ENCODE data around the gene RAB13.
A peak's percentile ranks its signal among the peaks of the same experiment; 100 is the strongest.

RAB13 gene

DNA sequence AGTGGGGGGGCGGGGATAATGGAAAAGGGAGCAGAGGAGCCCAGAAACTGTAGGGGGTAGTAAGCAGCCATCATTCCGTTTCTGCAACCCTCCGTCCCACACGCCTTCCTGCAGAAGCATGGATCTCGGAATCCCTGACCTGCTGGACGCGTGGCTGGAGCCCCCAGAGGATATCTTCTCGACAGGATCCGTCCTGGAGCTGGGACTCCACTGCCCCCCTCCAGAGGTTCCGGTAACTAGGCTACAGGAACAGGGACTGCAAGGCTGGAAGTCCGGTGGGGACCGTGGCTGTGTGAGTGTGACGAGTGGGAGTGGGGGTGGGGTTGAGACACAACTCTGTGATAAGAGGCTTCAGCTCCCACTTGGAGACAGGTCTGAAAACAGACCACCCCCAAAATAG lies 17.7 kb downstream of the RAB13 start:
- Mint-ChIP-seq H3K27me3 (ENCODE audit: low read depth) (no peaks in the 10 kb centered on the region), H3K27ac (peak overlapping the region; percentile 88), H3K36me3 (ENCODE audit: low read depth) (peaks cover 19% of the 10 kb centered on the region), H3K4me1 (ENCODE audit: low read depth) (peaks cover 52% of the 10 kb centered on the region), H3K4me3 (peak overlapping the region; percentile 90), H3K9me3 (no peaks in the 10 kb centered on the region)
- no peak for DNase-seq (ENCODE audit: low spot score)

DNA sequence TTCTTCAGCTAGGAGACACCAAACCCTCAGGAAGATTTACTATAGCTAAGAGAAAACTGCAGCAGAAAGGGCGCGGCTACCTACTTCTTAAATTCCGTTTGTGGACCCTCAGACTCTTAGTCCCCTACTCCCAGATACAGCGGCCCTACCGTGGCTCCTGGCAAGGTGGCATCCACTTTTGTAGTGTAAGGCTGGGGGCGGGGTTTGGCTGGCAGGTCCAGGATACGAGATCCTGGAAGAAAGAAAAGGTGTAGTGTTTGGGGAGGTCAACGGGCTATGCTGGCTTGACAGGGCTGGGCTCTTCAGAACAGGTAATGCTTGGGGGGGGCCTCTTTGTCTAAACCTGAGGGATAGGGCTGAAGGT lies 18.2 kb downstream of the RAB13 start:
- H3K9me3 Mint-ChIP-seq: no peaks in the 10 kb centered on the region
- peak overlapping the region; percentile 88 for H3K27ac Mint-ChIP-seq
- H3K36me3 Mint-ChIP-seq (ENCODE audit: low read depth): peaks cover 18% of the 10 kb centered on the region
- no peak for DNase-seq (ENCODE audit: low spot score)
- H3K4me3 Mint-ChIP-seq: peak overlapping the region; percentile 90
- H3K4me1 Mint-ChIP-seq (ENCODE audit: low read depth): peaks cover 52% of the 10 kb centered on the region
- no peaks in the 10 kb centered on the region for H3K27me3 Mint-ChIP-seq (ENCODE audit: low read depth)

DNA sequence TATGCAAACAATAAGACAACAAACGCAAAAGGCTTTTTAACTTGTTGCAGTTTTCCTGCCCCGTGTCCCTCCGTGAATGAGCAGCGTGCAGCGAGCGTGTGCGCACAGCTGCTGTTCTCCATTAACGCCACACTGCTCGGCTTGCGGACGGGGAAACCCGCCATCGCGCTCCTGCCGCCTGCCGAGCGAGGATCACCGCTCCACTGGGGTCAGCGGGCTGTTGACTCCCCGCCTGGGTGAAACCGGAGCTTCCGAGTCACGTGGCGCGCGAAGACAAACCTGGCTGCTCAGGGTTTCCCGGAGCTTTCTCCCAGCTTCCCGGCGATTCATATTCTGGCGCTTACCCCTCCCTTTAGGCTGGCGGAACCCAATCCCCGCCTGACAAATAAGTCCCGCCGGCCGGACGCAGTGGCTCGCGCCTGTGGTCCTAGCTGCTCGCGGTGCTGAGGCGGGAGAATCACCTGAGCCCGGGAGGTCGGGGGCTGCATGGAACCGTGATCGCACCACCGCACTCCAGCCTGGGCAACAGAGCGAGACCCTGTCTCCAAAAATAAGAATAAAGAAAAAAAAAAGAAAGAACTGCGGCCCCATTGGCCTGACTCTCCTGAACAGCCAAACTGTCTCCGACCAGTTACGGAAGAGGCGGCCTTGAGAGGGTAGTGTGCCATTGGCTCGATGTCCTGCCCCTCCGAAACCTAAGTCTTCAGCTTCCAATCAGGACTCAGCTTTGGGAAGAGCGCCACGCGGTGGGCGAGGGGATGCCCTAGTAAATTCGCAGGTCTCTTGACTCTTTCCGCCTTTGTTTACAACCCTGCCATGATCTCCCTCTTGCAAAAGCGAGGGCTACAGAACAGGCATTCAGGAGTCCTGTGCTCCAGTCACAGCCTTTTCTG lies 18.8 kb downstream of the RAB13 start, which contains the start of gene CREB3L4:
CREB3L4 (plus strand) TSS at position 796 of the 893 bp plus-strand sequence. CDS start 624 bp downstream, outside the sequence.
- peak within 1 kb of the TSS; percentile 90 for H3K4me3 Mint-ChIP-seq
- peak; percentile 87 for DNase-seq (ENCODE audit: low spot score)
- peaks cover 51% of the 10 kb centered on the region for H3K4me1 Mint-ChIP-seq (ENCODE audit: low read depth)
- H3K27me3 Mint-ChIP-seq (ENCODE audit: low read depth): no peaks in the 10 kb centered on the region
- peaks cover 15% of the 10 kb centered on the region for H3K36me3 Mint-ChIP-seq (ENCODE audit: low read depth)
- no peaks in the 10 kb centered on the region for H3K9me3 Mint-ChIP-seq
- H3K27ac Mint-ChIP-seq: peak within 1 kb of the TSS; percentile 88

DNA sequence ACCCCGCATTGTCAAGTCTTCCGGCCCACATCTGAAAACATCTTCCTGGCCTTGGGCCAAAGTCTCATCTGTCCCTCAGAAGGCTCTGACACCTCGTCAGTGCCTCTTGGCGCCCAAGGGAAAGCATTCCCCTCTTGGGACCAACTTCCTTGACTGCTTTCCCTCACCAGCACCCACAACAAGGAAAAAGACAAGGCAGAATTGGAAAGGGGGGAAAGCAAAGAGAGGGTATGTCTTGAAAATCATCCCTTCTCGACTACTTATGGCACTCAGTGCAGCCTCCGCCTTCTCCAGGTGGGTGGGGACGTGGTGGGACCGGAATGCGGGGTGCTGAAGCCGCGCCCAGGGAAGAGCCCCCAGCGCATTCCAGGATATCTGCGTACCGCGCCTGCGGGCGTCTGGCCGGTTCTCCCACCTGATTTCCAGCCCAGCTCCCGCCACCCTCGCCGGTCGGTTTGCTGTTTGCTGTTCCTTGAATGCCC lies 22.2 kb downstream of the RAB13 start:
- H3K4me3 Mint-ChIP-seq: peak overlapping the region; percentile 83
- H3K36me3 Mint-ChIP-seq (ENCODE audit: low read depth): peaks cover 17% of the 10 kb centered on the region
- no peaks in the 10 kb centered on the region for H3K27me3 Mint-ChIP-seq (ENCODE audit: low read depth)
- no peaks in the 10 kb centered on the region for H3K9me3 Mint-ChIP-seq
- peak overlapping the region; percentile 87 for H3K27ac Mint-ChIP-seq
- peaks cover 48% of the 10 kb centered on the region for H3K4me1 Mint-ChIP-seq (ENCODE audit: low read depth)
- DNase-seq (ENCODE audit: low spot score): no peak

DNA sequence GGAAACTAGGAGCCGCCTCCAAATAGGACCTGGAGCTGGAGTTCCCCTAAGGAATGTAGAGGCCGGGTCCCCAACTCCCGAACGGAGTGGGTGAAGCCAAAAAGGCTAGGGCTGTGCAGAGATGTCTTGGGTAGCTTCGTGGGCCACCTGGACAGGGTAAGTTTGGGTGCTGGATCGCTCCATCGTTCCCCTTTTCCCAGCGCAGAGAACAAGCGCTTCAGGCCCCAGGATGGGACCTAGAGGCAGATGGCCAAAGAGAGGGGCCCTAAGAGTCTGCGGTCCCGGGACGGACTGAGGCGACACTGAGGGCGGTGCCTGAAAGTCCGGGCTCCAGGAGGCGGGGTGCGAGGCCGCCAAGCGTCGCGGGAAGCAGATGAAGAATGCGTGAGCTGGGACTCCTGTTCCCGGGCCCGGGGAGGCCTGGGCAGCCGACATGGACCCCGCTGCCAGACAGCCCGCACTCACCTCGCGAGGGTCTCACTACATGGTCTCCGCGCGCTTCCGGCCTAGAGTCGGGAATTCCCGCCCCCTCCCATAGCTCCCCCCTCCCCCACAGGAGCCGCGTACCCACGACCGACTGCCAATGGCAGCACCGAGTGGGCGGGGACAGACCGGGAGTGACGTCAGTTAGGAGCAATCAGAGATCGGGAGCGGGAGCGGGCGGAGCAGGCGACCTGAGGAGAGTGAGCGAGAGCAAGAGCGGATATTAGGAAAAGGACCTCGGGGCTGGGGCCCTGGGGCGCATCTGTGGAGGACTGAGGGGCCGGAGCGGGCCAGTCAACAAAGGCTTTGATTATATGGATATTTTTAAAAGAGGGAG lies 22.9 kb downstream of the RAB13 start, which contains the start of gene SLC39A1:
SLC39A1 (minus strand) TSS at position 508 of the 820 bp plus-strand sequence. CDS start 822 bp downstream, outside the sequence.
- Mint-ChIP-seq H3K4me3 (peak within 1 kb of the TSS; percentile 83), H3K27ac (peak within 1 kb of the TSS; percentile 87), H3K27me3 (ENCODE audit: low read depth) (no peaks in the 10 kb centered on the region), H3K4me1 (ENCODE audit: low read depth) (peaks cover 47% of the 10 kb centered on the region), H3K36me3 (ENCODE audit: low read depth) (peaks cover 19% of the 10 kb centered on the region), H3K9me3 (no peaks in the 10 kb centered on the region)
- peak; percentile 94 for DNase-seq (ENCODE audit: low spot score)

DNA sequence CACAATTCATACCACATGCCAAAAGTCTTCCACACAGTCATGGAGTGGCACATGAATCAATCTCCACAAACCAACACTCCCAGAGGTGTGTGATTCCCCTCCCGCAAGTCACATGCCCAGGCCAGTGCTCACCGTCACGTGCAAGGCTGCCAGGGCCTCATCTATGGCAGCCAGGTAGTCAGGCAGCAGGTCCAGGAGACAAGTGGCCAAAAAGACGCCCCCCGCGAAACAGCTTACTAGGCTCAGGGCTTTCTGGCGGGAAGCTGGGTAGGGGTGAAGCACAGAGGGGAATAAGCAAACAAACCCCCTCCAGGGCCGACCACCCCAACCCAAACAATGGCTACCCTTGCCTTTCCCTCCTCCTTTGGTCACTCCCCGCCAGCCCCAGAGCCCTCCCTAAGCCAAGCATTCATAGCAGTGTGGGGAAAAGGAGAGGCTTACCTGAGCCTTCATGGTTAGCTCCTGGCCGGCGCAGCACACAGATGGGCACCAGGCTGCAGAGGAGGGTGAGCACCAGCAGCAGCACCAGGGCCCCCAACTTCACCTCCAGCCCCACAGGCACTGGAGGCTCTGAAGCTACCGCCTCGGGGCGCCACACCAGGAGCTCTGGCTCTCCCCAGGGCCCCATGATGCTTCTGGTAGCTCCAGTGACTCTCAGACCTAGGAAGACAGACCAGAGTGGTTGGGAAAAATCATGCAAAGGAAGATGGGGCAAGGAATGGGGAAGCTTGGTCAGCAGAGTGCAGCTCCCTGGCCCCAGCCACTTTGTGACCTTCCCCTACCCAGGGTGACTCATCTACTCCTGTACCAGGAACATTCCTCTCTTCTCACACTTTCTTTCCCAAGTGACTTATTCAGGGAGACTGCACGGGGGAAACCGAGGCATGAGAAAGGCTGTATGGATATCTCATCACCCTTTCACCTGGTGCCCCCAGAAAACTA lies 23.8 kb downstream of the RAB13 start:
- peaks cover 19% of the 10 kb centered on the region for H3K36me3 Mint-ChIP-seq (ENCODE audit: low read depth)
- no peaks in the 10 kb centered on the region for H3K27me3 Mint-ChIP-seq (ENCODE audit: low read depth)
- peak overlapping the region; percentile 27 for H3K27ac Mint-ChIP-seq
- H3K9me3 Mint-ChIP-seq: no peaks in the 10 kb centered on the region
- H3K4me1 Mint-ChIP-seq (ENCODE audit: low read depth): peaks cover 42% of the 10 kb centered on the region
- no peak for DNase-seq (ENCODE audit: low spot score)
- peak overlapping the region; percentile 83 for H3K4me3 Mint-ChIP-seq

DNA sequence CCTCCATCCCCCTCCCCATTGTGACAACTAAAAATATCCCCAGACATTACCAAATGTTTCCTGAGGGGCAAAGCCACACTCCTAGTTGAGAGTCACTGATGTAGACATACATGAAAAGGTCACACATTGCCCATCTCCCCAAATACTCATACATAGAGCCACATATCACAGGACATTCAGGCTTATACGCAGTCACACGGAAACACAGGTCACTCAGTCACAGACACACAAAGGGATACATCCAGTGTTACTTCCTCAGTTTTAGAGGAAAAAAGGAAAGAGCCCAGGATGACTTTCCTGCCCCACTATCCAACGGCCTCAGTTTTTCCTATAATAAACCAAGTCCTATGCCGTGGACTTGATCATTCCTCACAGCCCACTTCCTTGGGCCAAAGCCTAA lies 24.7 kb downstream of the RAB13 start:
- peak overlapping the region; percentile 83 for H3K4me3 Mint-ChIP-seq
- H3K27me3 Mint-ChIP-seq (ENCODE audit: low read depth): no peaks in the 10 kb centered on the region
- no peak for DNase-seq (ENCODE audit: low spot score)
- peak overlapping the region; percentile 11 for H3K27ac Mint-ChIP-seq
- peaks cover 20% of the 10 kb centered on the region for H3K36me3 Mint-ChIP-seq (ENCODE audit: low read depth)
- peaks cover 44% of the 10 kb centered on the region for H3K4me1 Mint-ChIP-seq (ENCODE audit: low read depth)
- no peaks in the 10 kb centered on the region for H3K9me3 Mint-ChIP-seq

DNA sequence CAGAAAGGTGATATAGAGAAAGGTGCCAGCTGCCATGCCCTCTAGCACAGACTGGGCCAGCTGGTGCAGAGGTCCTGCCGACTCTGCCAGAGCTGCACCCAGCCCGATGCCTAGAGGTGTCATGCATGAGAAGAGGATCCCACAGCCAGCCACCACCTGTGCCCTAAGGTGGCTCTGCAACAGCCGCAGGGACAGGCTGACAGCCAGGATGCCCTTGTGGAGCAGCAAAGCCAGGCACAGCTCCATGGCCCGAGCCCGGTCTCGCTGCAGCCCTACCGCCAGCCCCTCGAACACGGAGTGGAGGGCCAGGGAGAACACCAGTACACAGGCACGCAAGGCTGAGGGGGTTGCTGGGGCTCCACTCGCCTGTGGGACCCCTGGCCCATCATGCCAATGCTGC lies 25.9 kb downstream of the RAB13 start:
- Mint-ChIP-seq H3K4me1 (ENCODE audit: low read depth) (peaks cover 45% of the 10 kb centered on the region), H3K36me3 (ENCODE audit: low read depth) (peaks cover 18% of the 10 kb centered on the region), H3K27ac (peak overlapping the region; percentile 59), H3K27me3 (ENCODE audit: low read depth) (no peaks in the 10 kb centered on the region), H3K4me3 (no peak overlapping the region), H3K9me3 (no peaks in the 10 kb centered on the region)
- DNase-seq (ENCODE audit: low spot score): no peak

DNA sequence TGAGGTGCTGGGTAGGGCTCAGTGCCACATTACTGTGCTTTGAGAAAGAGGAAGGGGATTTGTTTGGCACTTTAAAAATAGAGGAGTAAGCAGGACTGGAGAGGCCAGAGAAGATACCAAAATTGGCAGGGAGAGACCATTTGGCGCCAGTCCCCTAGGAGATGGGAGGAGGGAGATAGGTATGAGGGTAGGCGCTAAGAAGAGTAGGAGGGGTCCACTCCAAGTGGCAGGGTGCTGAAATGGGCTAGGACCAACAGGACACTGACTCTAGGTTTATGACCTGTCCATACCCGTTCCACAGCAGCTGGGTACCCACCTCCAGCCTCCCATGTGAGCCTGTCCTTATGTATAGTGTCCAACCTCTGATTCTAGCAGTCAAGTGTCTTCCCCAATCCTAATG lies 26.7 kb downstream of the RAB13 start:
- Mint-ChIP-seq H3K27ac (no peak overlapping the region), H3K4me1 (ENCODE audit: low read depth) (peaks cover 46% of the 10 kb centered on the region), H3K4me3 (no peak overlapping the region), H3K9me3 (no peaks in the 10 kb centered on the region), H3K27me3 (ENCODE audit: low read depth) (no peaks in the 10 kb centered on the region), H3K36me3 (ENCODE audit: low read depth) (peaks cover 20% of the 10 kb centered on the region)
- no peak for DNase-seq (ENCODE audit: low spot score)

DNA sequence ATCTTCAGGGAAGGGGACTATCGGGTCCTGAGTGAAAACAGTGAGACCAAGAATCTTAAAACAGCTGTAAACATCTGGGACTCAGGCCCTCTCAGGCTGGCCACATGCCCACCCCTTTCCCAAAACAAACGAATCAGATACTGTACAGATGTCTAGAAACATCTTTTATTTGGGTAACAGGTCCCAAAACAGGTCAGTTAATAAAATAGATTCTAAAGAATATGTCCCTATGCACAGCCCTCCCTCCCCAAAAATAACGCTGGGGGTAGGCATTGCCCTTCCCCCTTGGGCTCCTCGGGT lies 27.2 kb downstream of the RAB13 start:
- Mint-ChIP-seq H3K4me1 (ENCODE audit: low read depth) (peaks cover 48% of the 10 kb centered on the region), H3K36me3 (ENCODE audit: low read depth) (peaks cover 25% of the 10 kb centered on the region), H3K27ac (peak overlapping the region; percentile 95), H3K27me3 (ENCODE audit: low read depth) (no peaks in the 10 kb centered on the region), H3K9me3 (no peaks in the 10 kb centered on the region), H3K4me3 (peak overlapping the region; percentile 99)
- no peak for DNase-seq (ENCODE audit: low spot score)

DNA sequence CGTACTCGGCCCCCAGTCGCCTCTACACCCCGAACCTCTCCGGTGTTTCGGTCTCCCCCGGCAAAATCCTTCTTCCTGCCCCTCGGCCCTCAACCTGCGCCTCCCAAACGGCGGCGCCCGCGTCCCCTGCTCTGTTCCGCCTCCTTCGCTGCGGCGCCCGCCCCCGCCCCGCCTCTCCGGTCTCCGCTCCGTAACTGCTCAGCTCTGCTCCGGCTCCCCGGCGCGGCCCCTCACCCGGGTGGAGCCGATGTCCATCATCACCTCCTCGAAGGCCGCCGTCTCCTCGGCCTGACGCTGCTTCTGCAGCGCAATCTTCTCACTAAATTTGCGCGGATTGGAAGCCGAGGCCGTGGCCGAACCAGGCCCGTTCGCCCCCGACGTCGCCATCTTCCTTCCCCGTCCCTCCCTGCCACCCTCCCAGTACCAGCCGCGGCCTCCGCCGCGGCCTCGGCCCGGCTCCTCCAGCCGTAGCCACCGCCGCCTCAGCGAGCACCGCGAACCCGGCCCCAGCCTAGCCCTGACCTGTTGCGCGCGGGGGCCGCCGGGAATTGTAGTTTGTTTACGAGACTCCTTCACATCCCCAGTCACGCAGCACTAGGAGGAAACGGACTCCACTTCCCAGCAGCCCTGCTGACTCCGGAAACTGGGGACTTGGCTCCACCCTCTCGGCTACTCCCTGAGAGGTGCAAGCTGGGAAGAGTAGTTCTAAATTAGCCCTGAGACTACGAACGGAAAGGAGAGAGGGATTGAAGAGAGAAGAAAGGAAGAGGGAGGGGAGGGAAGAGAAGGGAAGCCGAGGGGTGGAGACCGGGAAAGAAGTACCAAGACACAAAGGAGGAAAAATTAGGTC lies 27.8 kb downstream of the RAB13 start, which contains the start of gene CRTC2:
CRTC2 (minus strand) TSS at position 502 of the 850 bp plus-strand sequence; CDS start at position 387, 115 bp downstream.
- Mint-ChIP-seq H3K4me3 (peak within 1 kb of the TSS; percentile 99), H3K4me1 (ENCODE audit: low read depth) (peaks cover 44% of the 10 kb centered on the region), H3K9me3 (no peaks in the 10 kb centered on the region), H3K36me3 (ENCODE audit: low read depth) (peaks cover 27% of the 10 kb centered on the region), H3K27me3 (ENCODE audit: low read depth) (no peaks in the 10 kb centered on the region), H3K27ac (peak within 1 kb of the TSS; percentile 95)
- peak; percentile 98 for DNase-seq (ENCODE audit: low spot score)

DNA sequence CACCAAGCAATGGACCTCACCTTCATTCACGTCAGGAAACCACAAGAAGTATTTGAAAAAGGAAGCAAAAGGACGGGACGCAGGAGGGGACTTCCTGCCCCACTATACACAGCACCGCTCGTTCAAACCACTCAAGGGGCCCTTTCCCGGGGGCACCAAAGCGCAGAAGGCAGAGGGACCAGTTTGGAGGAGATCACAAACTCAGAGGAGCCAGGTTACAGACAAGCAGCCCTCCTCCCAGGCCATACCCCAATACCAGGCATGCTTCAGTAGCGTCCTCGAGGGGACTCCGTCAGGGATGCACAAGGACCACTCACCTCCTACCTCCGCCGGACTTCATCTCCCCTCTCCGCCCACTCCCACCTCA lies 28.4 kb downstream of the RAB13 start:
- Mint-ChIP-seq H3K27ac (peak overlapping the region; percentile 95), H3K4me3 (peak overlapping the region; percentile 99), H3K4me1 (ENCODE audit: low read depth) (peaks cover 44% of the 10 kb centered on the region), H3K36me3 (ENCODE audit: low read depth) (peaks cover 30% of the 10 kb centered on the region), H3K9me3 (no peaks in the 10 kb centered on the region), H3K27me3 (ENCODE audit: low read depth) (no peaks in the 10 kb centered on the region)
- DNase-seq (ENCODE audit: low spot score): peak; percentile 53

Data from T-helper 2 cell treated with Interferon-gamma antibody and Interleukin-4, amounts not matched to agents 5 μg/mL and 100 μg/mL, for 36 hours (primary cell).